Measurements from ENCODE around the gene ACTN2. TPM values are rescaled to one million over a fixed set of nuclear protein-coding genes. Genes with fewer than 3 reads are reported as not detected.

Gene ACTN2
- total RNA-seq (2022; extraction: Qiagen RNA extraction): 0.03 to 0.14 TPM (median 0.07 TPM) in 4 of 5 replicates, not detected in the other

GRCh38 chr1:236685917-236686814 is at the start of gene ACTN2:
TSS of gene ACTN2 (plus strand) at chr1:236686499. CDS start at chr1:236686674, 175 bp downstream.

GRCh38 chr1:236795035-236795756 is 108.9 kb downstream of the ACTN2 start, which contains the start of gene MTR:
TSS of gene MTR (plus strand) at chr1:236795292. CDS start at chr1:236795704, 412 bp downstream.

Other genes with a start within 250 kb of the ACTN2 start
- gene LGALS8, start 162.5 kb upstream of the ACTN2 start, total RNA-seq (2022; extraction: Qiagen RNA extraction): 30.5 to 46.3 TPM (median 34.0 TPM) in 5 replicates
- 22.6 to 28.2 TPM (median 26.2 TPM) in 5 replicates for gene HEATR1, start 82.0 kb upstream of the ACTN2 start, total RNA-seq (2022; extraction: Qiagen RNA extraction)
- 4.2 to 7.2 TPM (median 6.1 TPM) in 5 replicates for gene MTR, start 108.8 kb downstream of the ACTN2 start, total RNA-seq (2022; extraction: Qiagen RNA extraction)

Measured in A549 treated with CORT108297 at 1 μM for 4 hours (cell line).